BE2C (cell line): ENCODE results near the gene KAZN.

Experiments used
- DNase-seq: peaks from one replicate; pipeline ENCODE4 v3.0.0-alpha.2; 2020
- H3K27me3 ChIP-seq: fragments of 250-450 bp; sonication (Bioruptor Pico); 2 replicates; pipeline ENCODE4 v1.5.1; 2020; ENCODE audit warnings: mild to moderate bottlenecking
- H3K36me3 ChIP-seq: fragments of 250-450 bp; sonication (Bioruptor Pico); 2 replicates; pipeline ENCODE4 v1.5.1; 2020; ENCODE audit warnings: mild to moderate bottlenecking
- H3K4me1 ChIP-seq: fragments of 250-450 bp; sonication (Bioruptor Pico); 2 replicates; pipeline ENCODE4 v1.5.1; 2020
- H3K4me3 ChIP-seq: 2 replicates; pipeline ENCODE4 v1.5.1; 2011; ENCODE audit warnings: low read depth, low read length
- H3K9me3 ChIP-seq: fragments of 250-450 bp; sonication (Bioruptor Pico); 2 replicates; pipeline ENCODE4 v1.5.1; 2020
- CTCF ChIP-seq: IDR thresholded peaks from 2 replicates; pipeline ENCODE4 v1.5.1; 2012; ENCODE audit warnings: mild to moderate bottlenecking, low read depth, low read length

The KAZN gene

GRCh38 chr1:15073799-15074308, 475.4 kb downstream of the KAZN start:
- no peak for TF ChIP-seq CTCF
- Histone ChIP-seq H3K4me3 (no peak overlapping the region), H3K27me3 (no peaks in the 10 kb centered on the region), H3K4me1 (no peaks in the 10 kb centered on the region), H3K9me3 (no peaks in the 10 kb centered on the region), H3K36me3 (no peaks in the 10 kb centered on the region)
- no peak for DNase-seq

GRCh38 chr1:15075175-15075574, 476.7 kb downstream of the KAZN start:
- Histone ChIP-seq H3K4me3 (no peak overlapping the region), H3K27me3 (no peaks in the 10 kb centered on the region), H3K36me3 (no peaks in the 10 kb centered on the region), H3K9me3 (no peaks in the 10 kb centered on the region), H3K4me1 (no peaks in the 10 kb centered on the region)
- no peak for TF ChIP-seq CTCF
- no peak for DNase-seq

DNA sequence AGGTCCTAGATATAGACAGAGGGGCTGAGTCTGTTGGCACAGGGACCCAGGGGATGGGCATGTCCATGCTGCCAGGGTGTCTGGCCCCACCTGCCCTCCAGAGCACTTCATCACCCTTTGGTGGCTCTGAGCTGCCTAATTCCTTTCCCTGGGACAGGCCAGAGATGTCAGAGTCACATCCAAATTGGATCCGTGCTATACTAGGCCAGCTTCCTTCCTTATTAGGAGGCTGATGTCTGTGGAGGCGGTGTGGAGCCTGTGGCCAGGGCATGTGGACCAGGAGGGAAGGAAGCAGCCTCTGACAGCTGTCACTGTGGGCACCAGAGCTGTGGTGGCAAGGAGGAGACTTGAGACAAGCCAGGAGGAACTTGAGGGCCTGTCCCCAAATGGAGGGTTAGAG, 477.3 kb downstream of the KAZN start:
- Histone ChIP-seq H3K27me3 (no peaks in the 10 kb centered on the region), H3K4me3 (no peak overlapping the region), H3K9me3 (no peaks in the 10 kb centered on the region), H3K36me3 (no peaks in the 10 kb centered on the region), H3K4me1 (no peaks in the 10 kb centered on the region)
- no peak for TF ChIP-seq CTCF
- no peak for DNase-seq

DNA sequence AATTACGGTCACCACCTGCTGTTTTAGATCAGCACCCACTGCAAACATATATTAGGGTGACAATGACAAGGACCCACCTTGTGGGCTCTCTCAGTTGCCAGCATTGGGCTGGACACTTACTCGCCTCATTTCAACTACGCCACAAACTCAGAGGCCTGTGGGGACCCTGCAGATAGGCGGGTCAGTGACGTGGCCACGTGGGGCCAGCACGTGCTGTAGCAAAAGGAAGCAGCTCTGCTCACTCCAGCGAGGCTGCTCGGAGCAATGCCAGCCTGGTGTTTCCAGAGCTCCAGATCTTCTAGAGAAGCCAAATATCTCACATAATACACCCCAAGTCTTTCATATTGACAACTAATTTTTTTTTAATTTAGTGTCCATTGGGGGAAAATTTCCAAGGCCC, 478.3 kb downstream of the KAZN start:
- DNase-seq, result no peak
- TF ChIP-seq CTCF, result no peak
- no peak overlapping the region for H3K4me3 ChIP-seq

GRCh38 chr1:15077384-15077783, 478.9 kb downstream of the KAZN start:
- Histone ChIP-seq H3K36me3 (no peaks in the 10 kb centered on the region), H3K9me3 (no peaks in the 10 kb centered on the region), H3K4me3 (no peak overlapping the region), H3K27me3 (no peaks in the 10 kb centered on the region), H3K4me1 (no peaks in the 10 kb centered on the region)
- DNase-seq, result no peak
- TF ChIP-seq CTCF, result no peak

More for the DNA sequence above, 478.3 kb downstream of the KAZN start:
- no peaks in the 10 kb centered on the region for H3K36me3 ChIP-seq
- H3K27me3 ChIP-seq, result no peaks in the 10 kb centered on the region
- no peaks in the 10 kb centered on the region for H3K9me3 ChIP-seq
- H3K4me1 ChIP-seq, result no peaks in the 10 kb centered on the region

GRCh38 chr1:15080328-15081007, 482.0 kb downstream of the KAZN start:
- no peak for TF ChIP-seq CTCF
- no peaks in the 10 kb centered on the region for H3K4me1 ChIP-seq
- no peaks in the 10 kb centered on the region for H3K27me3 ChIP-seq
- H3K36me3 ChIP-seq, result no peaks in the 10 kb centered on the region
- no peak overlapping the region for H3K4me3 ChIP-seq
- no peaks in the 10 kb centered on the region for H3K9me3 ChIP-seq
- no peak for DNase-seq
